ENCODE results near the gene BACH2. TPM values are rescaled to one million over a fixed set of nuclear protein-coding genes. Genes with fewer than 3 reads are reported as not detected.

BACH2 gene
- total and polyA plus RNA-seq, 2 of the 8 experiments (the other 6 are each of a cell fraction or from before 2014, with no cell fraction given), result 1.9 to 5.9 TPM

GRCh38 chr6:90319044-90319443, 22.4 kb upstream of the BACH2 start (continued):
- TF ChIP-seq BCL11A (IDR thresholded peaks at IDR 0.05; ENCODE audit: low read depth in 2 of 2, low read length in 2 of 2) (no peak), CBX8 (IDR thresholded peaks at IDR 0.05; ENCODE audit: borderline replicate concordance, low read depth, low read length) (no peak), ZNF274 (IDR thresholded peaks at IDR 0.05; ENCODE audit: borderline replicate concordance, extremely low read depth, low read length) (no peak), CHD2 (IDR thresholded peaks at IDR 0.05; ENCODE audit: low read length) (no peak), BRCA1 (IDR thresholded peaks at IDR 0.05; ENCODE audit: low read depth, low read length) (no peak)
